ENCODE measurements around the gene VGLL3.

Gene VGLL3

DNA sequence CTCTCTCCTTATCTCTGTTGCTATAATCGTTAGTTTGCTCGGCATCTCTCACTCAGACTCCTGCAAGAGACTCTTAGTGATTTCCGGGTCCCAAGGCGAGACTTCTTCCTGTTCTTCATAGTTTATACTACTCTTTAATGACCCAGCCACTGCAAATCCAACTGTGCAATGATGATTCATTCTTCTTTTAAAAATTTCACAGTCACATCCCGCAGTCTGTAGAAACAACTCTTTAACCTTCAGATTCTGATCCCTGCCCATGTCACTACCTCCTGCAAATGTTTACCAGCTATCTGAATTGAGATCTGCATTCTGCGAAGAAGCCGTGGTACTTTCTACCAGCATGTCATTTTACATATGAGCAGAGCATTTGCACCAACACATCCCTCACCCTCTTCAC lies 2.8 kb upstream of the VGLL3 start:
- H3K27ac ChIP-seq: peak overlapping the region; percentile 28; the same call in 1 of the 2 replicates
- no peaks in the 10 kb centered on the region for H3K36me3 ChIP-seq (ENCODE audit: insufficient read depth, low read length)
- H3K9me3 ChIP-seq (ENCODE audit: low read depth, low read length): no peaks in the 10 kb centered on the region
- H3K9ac ChIP-seq (ENCODE audit: insufficient read length): no peak overlapping the region
- peak; percentile 37 for DNase-seq (ENCODE audit: low read depth, low spot score)
- TF ChIP-seq FOXP2 (optimal IDR thresholded peaks at IDR 0.05; ENCODE audit: control extremely low read depth, extremely low read length, insufficient read depth) (no peak), POLR2AphosphoS5 (IDR thresholded peaks at IDR 0.05; ENCODE audit: borderline replicate concordance, low read depth, low read length) (no peak), EZH2 (IDR thresholded peaks at IDR 0.05) (no peak)
- H3K4me3 ChIP-seq: peak overlapping the region; percentile 57

DNA sequence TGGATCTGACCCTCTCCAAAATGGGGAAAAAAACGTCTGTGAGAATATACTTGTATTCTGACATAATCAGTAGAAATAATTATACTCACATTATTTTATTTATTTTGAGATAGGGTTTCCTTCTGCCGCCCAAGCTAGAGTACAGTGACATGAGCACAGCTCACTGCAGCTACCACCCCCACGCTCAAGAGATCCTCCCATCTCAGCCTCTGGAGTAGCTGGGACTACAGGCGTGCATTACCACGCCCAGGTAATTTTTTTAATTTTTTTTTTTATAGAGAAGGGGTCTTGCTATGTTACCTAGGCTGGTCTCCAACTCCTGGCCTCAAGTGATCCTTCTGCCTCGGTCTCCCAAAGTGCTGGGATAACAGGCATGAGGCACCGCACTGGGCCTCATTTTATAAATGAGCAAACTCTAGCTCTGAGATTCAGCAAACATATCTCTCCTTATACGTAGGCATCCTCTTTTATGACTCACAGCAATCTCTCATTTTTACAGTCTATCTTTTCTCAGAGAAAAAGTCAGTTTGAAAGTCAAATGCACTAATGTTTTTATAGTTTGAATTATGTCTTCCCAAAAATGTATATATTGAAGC lies 989 bp upstream of the VGLL3 start:
- H3K36me3 ChIP-seq (ENCODE audit: insufficient read depth, low read length): no peaks in the 10 kb centered on the region
- H3K9ac ChIP-seq (ENCODE audit: insufficient read length): peak overlapping the region; percentile 38
- H3K27ac ChIP-seq: peak overlapping the region; percentile 21; the same call in 1 of the 2 replicates
- DNase-seq (ENCODE audit: low read depth, low spot score): no peak
- no peaks in the 10 kb centered on the region for H3K9me3 ChIP-seq (ENCODE audit: low read depth, low read length)
- peak overlapping the region; percentile 87 for H3K4me3 ChIP-seq
- TF ChIP-seq EZH2 (IDR thresholded peaks at IDR 0.05) (no peak), POLR2AphosphoS5 (IDR thresholded peaks at IDR 0.05; ENCODE audit: borderline replicate concordance, low read depth, low read length) (no peak), FOXP2 (optimal IDR thresholded peaks at IDR 0.05; ENCODE audit: control extremely low read depth, extremely low read length, insufficient read depth) (no peak)

DNA sequence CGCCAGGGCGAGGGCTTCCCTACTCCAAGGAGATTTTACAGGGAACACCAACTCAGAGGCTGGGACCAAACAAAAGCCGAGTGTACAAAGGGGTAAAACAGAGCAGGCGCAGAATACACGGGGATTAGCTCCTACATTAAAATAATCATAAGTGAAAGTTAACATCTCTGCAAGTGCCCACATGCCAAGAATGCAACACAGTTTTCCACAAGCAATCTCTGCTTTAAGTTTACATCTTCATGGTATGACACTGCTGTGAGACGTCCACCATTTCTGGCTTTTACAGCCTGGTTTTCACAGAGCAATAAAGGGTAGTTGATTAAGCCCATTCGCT lies 500 bp upstream of the VGLL3 start:
- no peak for DNase-seq (ENCODE audit: low read depth, low spot score)
- TF ChIP-seq POLR2AphosphoS5 (IDR thresholded peaks at IDR 0.05; ENCODE audit: borderline replicate concordance, low read depth, low read length) (no peak), EZH2 (IDR thresholded peaks at IDR 0.05) (no peak), FOXP2 (optimal IDR thresholded peaks at IDR 0.05; ENCODE audit: control extremely low read depth, extremely low read length, insufficient read depth) (no peak)
- Histone ChIP-seq H3K9me3 (ENCODE audit: low read depth, low read length) (no peaks in the 10 kb centered on the region), H3K27ac (peak overlapping the region; percentile 21; the same call in 1 of the 2 replicates), H3K36me3 (ENCODE audit: insufficient read depth, low read length) (no peaks in the 10 kb centered on the region), H3K4me3 (peak overlapping the region; percentile 87), H3K9ac (ENCODE audit: insufficient read length) (peak overlapping the region; percentile 38)

DNA sequence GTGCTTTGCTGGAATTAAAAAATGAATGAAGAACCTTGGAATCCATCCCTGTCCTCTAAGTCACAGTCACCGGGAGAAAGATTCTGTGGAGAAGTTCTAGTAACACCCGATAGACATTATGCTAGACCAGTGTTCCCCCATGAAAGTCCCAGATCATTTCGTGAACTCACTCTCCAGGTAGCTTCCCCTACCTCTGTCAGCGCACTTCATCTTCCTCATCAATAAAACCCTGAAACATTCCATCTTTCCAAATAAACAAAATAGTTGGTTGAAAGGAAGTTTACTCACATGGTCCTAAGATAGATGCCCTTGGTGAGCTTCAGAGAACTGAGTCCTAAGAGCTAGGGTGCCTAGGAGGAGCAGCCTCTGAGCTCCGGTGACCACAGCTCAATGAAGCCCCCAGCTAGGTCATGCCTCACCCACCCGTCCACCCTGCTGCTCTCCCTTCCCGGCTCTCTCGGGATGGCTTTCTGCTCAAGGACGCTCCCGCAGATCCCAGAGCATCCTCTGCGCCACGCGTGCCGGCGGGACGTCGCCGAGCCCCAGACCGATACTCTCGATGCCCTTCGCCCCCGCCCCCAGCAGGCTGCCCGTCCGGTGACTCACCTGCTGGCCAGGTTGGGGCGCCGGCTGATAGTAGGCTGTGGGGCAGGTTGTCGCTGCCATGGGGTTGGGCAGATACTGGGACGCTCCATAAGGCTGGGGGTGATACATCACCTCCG lies 776 bp downstream of the VGLL3 start:
- Histone ChIP-seq H3K27ac (no peak overlapping the region), H3K4me3 (peak overlapping the region; percentile 87), H3K9ac (ENCODE audit: insufficient read length) (peak overlapping the region; percentile 49), H3K9me3 (ENCODE audit: low read depth, low read length) (no peaks in the 10 kb centered on the region), H3K36me3 (ENCODE audit: insufficient read depth, low read length) (no peaks in the 10 kb centered on the region)
- TF ChIP-seq POLR2AphosphoS5 (IDR thresholded peaks at IDR 0.05; ENCODE audit: borderline replicate concordance, low read depth, low read length) (no peak), EZH2 (IDR thresholded peaks at IDR 0.05) (no peak), FOXP2 (optimal IDR thresholded peaks at IDR 0.05; ENCODE audit: control extremely low read depth, extremely low read length, insufficient read depth) (no peak)
- DNase-seq (ENCODE audit: low read depth, low spot score): no peak

DNA sequence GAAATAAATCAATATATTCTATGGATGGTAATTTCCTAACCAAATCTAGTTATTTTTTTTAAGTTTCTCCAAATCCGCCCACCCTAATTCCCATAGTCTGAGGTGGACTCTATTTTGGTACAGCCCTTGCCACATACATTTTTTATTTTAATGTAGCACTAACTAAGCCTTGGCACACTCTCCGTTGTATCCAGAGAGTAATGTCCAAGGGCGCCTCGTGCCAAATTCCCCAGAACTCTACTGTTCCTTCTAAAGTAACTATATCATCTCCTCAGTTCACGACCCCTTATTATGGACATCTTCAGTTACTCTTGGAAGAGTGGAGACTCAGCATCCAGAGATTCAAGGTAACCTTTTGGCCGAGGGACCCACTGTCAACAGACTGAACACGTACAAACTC lies 1.3 kb downstream of the VGLL3 start:
- peak overlapping the region; percentile 87 for H3K4me3 ChIP-seq

DNA sequence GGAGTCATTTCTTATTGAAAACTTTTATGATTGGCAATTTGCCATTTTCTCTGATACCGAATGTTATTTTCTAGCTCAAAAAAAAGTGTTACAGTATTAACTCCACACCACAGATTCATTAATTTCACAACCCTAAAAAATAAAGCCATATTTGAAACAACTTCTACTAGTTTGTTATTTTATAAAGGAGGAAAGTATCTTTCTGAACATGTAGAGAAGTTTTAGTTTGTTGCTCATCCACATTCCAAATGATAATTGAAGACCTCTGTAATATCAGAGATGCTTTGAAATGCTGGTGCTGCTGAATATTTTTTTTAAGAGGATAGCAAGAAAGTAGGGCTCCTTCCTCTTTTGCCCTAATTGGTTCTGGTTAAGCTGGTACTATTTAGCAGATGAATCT lies 1.9 kb downstream of the VGLL3 start:
- Histone ChIP-seq H3K27ac (peak overlapping the region; percentile 48; the same call in 1 of the 2 replicates), H3K9ac (ENCODE audit: insufficient read length) (peak overlapping the region; percentile 16), H3K9me3 (ENCODE audit: low read depth, low read length) (no peaks in the 10 kb centered on the region), H3K4me3 (peak overlapping the region; percentile 87), H3K36me3 (ENCODE audit: insufficient read depth, low read length) (no peaks in the 10 kb centered on the region)
- no peak for DNase-seq (ENCODE audit: low read depth, low spot score)
- TF ChIP-seq POLR2AphosphoS5 (IDR thresholded peaks at IDR 0.05; ENCODE audit: borderline replicate concordance, low read depth, low read length) (no peak), FOXP2 (optimal IDR thresholded peaks at IDR 0.05; ENCODE audit: control extremely low read depth, extremely low read length, insufficient read depth) (no peak), EZH2 (IDR thresholded peaks at IDR 0.05) (no peak)

More for the DNA sequence above, 1.3 kb downstream of the VGLL3 start:
- H3K9me3 ChIP-seq (ENCODE audit: low read depth, low read length): no peaks in the 10 kb centered on the region
- no peaks in the 10 kb centered on the region for H3K36me3 ChIP-seq (ENCODE audit: insufficient read depth, low read length)
- peak overlapping the region; percentile 48; the same call in 1 of the 2 replicates for H3K27ac ChIP-seq
- peak overlapping the region; percentile 16 for H3K9ac ChIP-seq (ENCODE audit: insufficient read length)
- TF ChIP-seq FOXP2 (optimal IDR thresholded peaks at IDR 0.05; ENCODE audit: control extremely low read depth, extremely low read length, insufficient read depth): no peak
- no peak for TF ChIP-seq EZH2 (IDR thresholded peaks at IDR 0.05)
- no peak for TF ChIP-seq POLR2AphosphoS5 (IDR thresholded peaks at IDR 0.05; ENCODE audit: borderline replicate concordance, low read depth, low read length)
- no peak for DNase-seq (ENCODE audit: low read depth, low spot score)

DNA sequence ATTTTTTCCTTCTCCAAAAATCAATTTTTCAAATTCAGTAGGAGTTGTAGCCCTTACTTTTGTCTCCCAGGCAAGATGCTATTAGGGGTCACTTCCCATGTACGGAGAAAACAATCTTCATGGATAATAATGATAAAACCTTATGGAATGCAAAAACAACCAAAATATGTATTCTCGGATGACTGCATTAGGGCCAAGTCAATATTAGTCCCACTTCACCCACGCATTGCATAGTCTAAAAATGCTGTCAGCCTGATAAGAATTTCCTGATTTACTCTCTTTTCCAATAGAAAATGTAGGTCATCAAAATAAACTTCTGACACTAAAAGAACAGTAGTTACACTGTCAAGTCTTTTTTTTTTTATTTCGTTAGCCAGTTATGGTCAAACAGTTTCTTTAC lies 2.7 kb downstream of the VGLL3 start:
- Histone ChIP-seq H3K27ac (no peak overlapping the region), H3K36me3 (ENCODE audit: insufficient read depth, low read length) (no peaks in the 10 kb centered on the region), H3K9ac (ENCODE audit: insufficient read length) (no peak overlapping the region), H3K4me3 (0 out of 2 replicates have a peak overlapping the region, but pooled peaks have one; percentile 70), H3K9me3 (ENCODE audit: low read depth, low read length) (no peaks in the 10 kb centered on the region)
- no peak for TF ChIP-seq FOXP2 (optimal IDR thresholded peaks at IDR 0.05; ENCODE audit: control extremely low read depth, extremely low read length, insufficient read depth)
- no peak for TF ChIP-seq EZH2 (IDR thresholded peaks at IDR 0.05)
- no peak for TF ChIP-seq POLR2AphosphoS5 (IDR thresholded peaks at IDR 0.05; ENCODE audit: borderline replicate concordance, low read depth, low read length)
- no peak for DNase-seq (ENCODE audit: low read depth, low spot score)

DNA sequence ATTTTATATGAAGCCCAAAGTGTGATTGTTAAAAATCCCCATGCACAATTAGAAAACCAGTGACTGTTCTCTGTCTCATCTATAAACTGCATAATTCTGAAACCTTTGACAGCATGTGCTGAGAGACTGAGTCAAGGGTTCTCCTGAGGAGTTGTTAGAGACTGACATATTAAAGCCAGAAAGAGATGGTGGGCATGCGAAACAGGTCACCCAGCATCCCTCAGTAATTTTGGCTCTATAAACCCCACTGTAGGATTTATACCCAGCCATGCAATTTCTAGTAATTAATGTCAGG lies 3.6 kb downstream of the VGLL3 start:
- peak overlapping the region; percentile 90 for H3K27ac ChIP-seq
- H3K9me3 ChIP-seq (ENCODE audit: low read depth, low read length): no peaks in the 10 kb centered on the region
- no peaks in the 10 kb centered on the region for H3K36me3 ChIP-seq (ENCODE audit: insufficient read depth, low read length)
- TF ChIP-seq EZH2 (IDR thresholded peaks at IDR 0.05) (no peak), FOXP2 (optimal IDR thresholded peaks at IDR 0.05; ENCODE audit: control extremely low read depth, extremely low read length, insufficient read depth) (no peak), POLR2AphosphoS5 (IDR thresholded peaks at IDR 0.05; ENCODE audit: borderline replicate concordance, low read depth, low read length) (no peak)
- no peak for DNase-seq (ENCODE audit: low read depth, low spot score)
- H3K9ac ChIP-seq (ENCODE audit: insufficient read length): no peak overlapping the region
- peak overlapping the region; percentile 70 for H3K4me3 ChIP-seq

All from SK-N-MC (cell line).